ENCODE results near the gene CADM1. TPM values are rescaled to one million over a fixed set of nuclear protein-coding genes. Genes with fewer than 3 reads are reported as not detected.

The CADM1 gene
- polyA plus RNA-seq, 1 donor (not counting 4 experiments of a cell fraction or from before 2014, with no cell fraction given) = 9.5 TPM

GRCh38 chr11:115421352-115421991, 82.7 kb downstream of the CADM1 start:
- dilution Hi-C loops (cut with MboI; ENCODE audit: extremely low pct_ligation_motif_present, low sequenced_read_pairs) = no loop called here

GRCh38 chr11:115420505-115420904, 83.7 kb downstream of the CADM1 start:
- TF ChIP-seq CTCF (optimal IDR thresholded peaks at IDR 0.05 in 1 of 3, IDR thresholded peaks at IDR 0.05 in 1 of 3, conservative IDR thresholded peaks at IDR 0.05 in 1 of 3; ENCODE audit: extremely low read depth in 1 of 3, insufficient read depth in 2 of 3, low read length in 3 of 3) = no peak
- TF ChIP-seq EZH2 (IDR thresholded peaks at IDR 0.05; ENCODE audit: low read length) = no peak
- Histone ChIP-seq H3K79me2 (ENCODE audit: control insufficient read depth, insufficient read depth, low read length) (no peaks in the 10 kb centered on the region), H3K4me3 (ENCODE audit: control insufficient read depth in 2 of 3, extremely low read depth in 1 of 3, insufficient read depth in 2 of 3, low read depth in 1 of 3, low read length in 3 of 3) (no peak overlapping the region), H4K20me1 (ENCODE audit: control insufficient read depth, extremely low read depth, insufficient read depth, low read length) (no peaks in the 10 kb centered on the region), H3K4me2 (ENCODE audit: control insufficient read depth, extremely low read depth, insufficient read depth, low read depth, low read length) (no peak overlapping the region), H3K9me3 (ENCODE audit: control insufficient read depth, low read depth, low read length) (no peaks in the 10 kb centered on the region), H3K4me1 (ENCODE audit: control insufficient read depth, extremely low read depth, insufficient read depth, low read length) (no peaks in the 10 kb centered on the region), H3K36me3 (ENCODE audit: control insufficient read depth in 2 of 2, extremely low read depth in 1 of 2, insufficient read depth in 2 of 2, low read length in 2 of 2) (no peaks in the 10 kb centered on the region), H2AFZ (ENCODE audit: control insufficient read depth, low read length) (no peak overlapping the region), H3K9ac (ENCODE audit: control insufficient read depth, extremely low read depth, insufficient read depth, low read length) (no peak overlapping the region), H3K9me1 (ENCODE audit: control insufficient read depth, extremely low read depth, insufficient read depth, low read length) (no peaks in the 10 kb centered on the region), H3K27me3 (ENCODE audit: control insufficient read depth, extremely low read depth, insufficient read depth, low read length) (no peaks in the 10 kb centered on the region), H3K27ac (ENCODE audit: control insufficient read depth, insufficient read depth, low read length) (no peak overlapping the region)
- DNase-seq (ENCODE audit: low read depth, low spot score) = no peak
- dilution Hi-C loops (cut with MboI; ENCODE audit: extremely low pct_ligation_motif_present, low sequenced_read_pairs) = no loop called here
- FAIRE-seq = no peak

More at GRCh38 chr11:115421352-115421991, 82.7 kb downstream of the CADM1 start:
- H3K27ac ChIP-seq (ENCODE audit: control insufficient read depth, insufficient read depth, low read length) = no peak overlapping the region
- TF ChIP-seq EZH2 (IDR thresholded peaks at IDR 0.05; ENCODE audit: low read length) = no peak
- no peak for TF ChIP-seq CTCF (optimal IDR thresholded peaks at IDR 0.05 in 1 of 3, IDR thresholded peaks at IDR 0.05 in 1 of 3, conservative IDR thresholded peaks at IDR 0.05 in 1 of 3; ENCODE audit: extremely low read depth in 1 of 3, insufficient read depth in 2 of 3, low read length in 3 of 3)
- no peaks in the 10 kb centered on the region for H3K4me1 ChIP-seq (ENCODE audit: control insufficient read depth, extremely low read depth, insufficient read depth, low read length)
- no peak overlapping the region for H3K4me3 ChIP-seq (ENCODE audit: control insufficient read depth in 2 of 3, extremely low read depth in 1 of 3, insufficient read depth in 2 of 3, low read depth in 1 of 3, low read length in 3 of 3)
- FAIRE-seq (no peak), DNase-seq (ENCODE audit: low read depth, low spot score) (no peak)
- no peak overlapping the region for H2AFZ ChIP-seq (ENCODE audit: control insufficient read depth, low read length)
- H3K36me3 ChIP-seq (ENCODE audit: control insufficient read depth in 2 of 2, extremely low read depth in 1 of 2, insufficient read depth in 2 of 2, low read length in 2 of 2) = no peaks in the 10 kb centered on the region
- no peaks in the 10 kb centered on the region for H3K9me3 ChIP-seq (ENCODE audit: control insufficient read depth, low read depth, low read length)
- no peaks in the 10 kb centered on the region for H4K20me1 ChIP-seq (ENCODE audit: control insufficient read depth, extremely low read depth, insufficient read depth, low read length)
- no peak overlapping the region for H3K9ac ChIP-seq (ENCODE audit: control insufficient read depth, extremely low read depth, insufficient read depth, low read length)
- H3K9me1 ChIP-seq (ENCODE audit: control insufficient read depth, extremely low read depth, insufficient read depth, low read length) = no peaks in the 10 kb centered on the region
- no peaks in the 10 kb centered on the region for H3K27me3 ChIP-seq (ENCODE audit: control insufficient read depth, extremely low read depth, insufficient read depth, low read length)
- no peaks in the 10 kb centered on the region for H3K79me2 ChIP-seq (ENCODE audit: control insufficient read depth, insufficient read depth, low read length)
- H3K4me2 ChIP-seq (ENCODE audit: control insufficient read depth, extremely low read depth, insufficient read depth, low read depth, low read length) = no peak overlapping the region

All from keratinocyte (primary cell).